Vagina (tissue), 2 donors: ENCODE data around the gene NXPH3.

Source experiments
- CTCF ChIP-seq, 3 experiments: fragments of 450-650 bp in 2 of 3; fragments of 200-600 bp in 1 of 3; sonication (generic) in 1 of 3; IDR thresholded peaks; one replicate each; pipeline ENCODE4 v1.5.1; 2017 to 2019; ENCODE audit warnings: antibody characterized with exemption in 3 of 3, mild to moderate bottlenecking in 2 of 3, moderate library complexity in 2 of 3
- POLR2A ChIP-seq, 2 donors: fragments of 450-650 bp; IDR thresholded peaks; one replicate each; pipeline ENCODE4 v1.6.1; 2017; ENCODE audit warnings: antibody characterized with exemption in 2 of 2, mild to moderate bottlenecking in 2 of 2, moderate library complexity in 2 of 2
- POLR2AphosphoS5 ChIP-seq, 2 donors: sonication (generic); formaldehyde crosslinking; IDR thresholded peaks; one replicate each; pipeline ENCODE4 v1.9.0; 2017; ENCODE audit warnings: antibody characterized with exemption in 2 of 2, mild to moderate bottlenecking in 2 of 2, low read depth in 1 of 2; ENCODE audit not compliant: insufficient read depth in 1 of 2

- TF ChIP-seq CTCF (IDR thresholded peaks at IDR 0.05) (no peak), POLR2AphosphoS5 (IDR thresholded peaks at IDR 0.05; ENCODE audit: insufficient read depth in 1 of 2, low read depth in 1 of 2) (no peak), POLR2A (IDR thresholded peaks at IDR 0.05) (no peak)
Observed at GRCh38 chr17:49588312-49588711, 12.6 kb downstream of the NXPH3 start.
